ENCODE measurements around the gene MARK1. TPM values are rescaled to one million over a fixed set of nuclear protein-coding genes. Genes with fewer than 3 reads are reported as not detected.

The MARK1 gene
- total RNA-seq, 1 experiment from 2014 or later = 0.40 TPM

- Histone ChIP-seq H3K4me2 (ENCODE audit: low read length) (no peak overlapping the region), H3K4me1 (ENCODE audit: insufficient read depth, low read length) (no peaks in the 10 kb centered on the region), H3K4me3 (ENCODE audit: low read length) (no peak overlapping the region), H4K20me1 (ENCODE audit: low read length) (no peaks in the 10 kb centered on the region), H3K27me3 (ENCODE audit: low read length) (no peaks in the 10 kb centered on the region), H3K79me2 (ENCODE audit: low read length) (no peaks in the 10 kb centered on the region), H2AFZ (ENCODE audit: low read length) (no peak overlapping the region), H3K9me2 (replicated peaks; ENCODE audit: low read length) (no peaks in the 10 kb centered on the region), H3K9me3 (ENCODE audit: low read length) (no peaks in the 10 kb centered on the region), H3K9ac (ENCODE audit: low read length) (no peak overlapping the region), H3K27ac (ENCODE audit: low read length) (no peak overlapping the region), H3F3A (ENCODE audit: low read length, unreplicated experiment) (no peaks in the 10 kb centered on the region), H3K36me3 (ENCODE audit: low read depth, low read length) (no peaks in the 10 kb centered on the region)
- DNase-seq = no peak
- no peak for ATAC-seq
- ChIA-PET POLR2A (ENCODE audit: unreplicated experiment) (no interaction called here), CTCF (no interaction called here)
- intact Hi-C loops (cut with micrococcal nuclease) = no loop called here
- TF ChIP-seq EZH2 (IDR thresholded peaks at IDR 0.05; ENCODE audit: low read length, unreplicated experiment) (no peak), EZH2phosphoT487 (IDR thresholded peaks at IDR 0.05; ENCODE audit: borderline replicate concordance, low read length) (no peak)
- TF ChIP-seq, protein P1, sequence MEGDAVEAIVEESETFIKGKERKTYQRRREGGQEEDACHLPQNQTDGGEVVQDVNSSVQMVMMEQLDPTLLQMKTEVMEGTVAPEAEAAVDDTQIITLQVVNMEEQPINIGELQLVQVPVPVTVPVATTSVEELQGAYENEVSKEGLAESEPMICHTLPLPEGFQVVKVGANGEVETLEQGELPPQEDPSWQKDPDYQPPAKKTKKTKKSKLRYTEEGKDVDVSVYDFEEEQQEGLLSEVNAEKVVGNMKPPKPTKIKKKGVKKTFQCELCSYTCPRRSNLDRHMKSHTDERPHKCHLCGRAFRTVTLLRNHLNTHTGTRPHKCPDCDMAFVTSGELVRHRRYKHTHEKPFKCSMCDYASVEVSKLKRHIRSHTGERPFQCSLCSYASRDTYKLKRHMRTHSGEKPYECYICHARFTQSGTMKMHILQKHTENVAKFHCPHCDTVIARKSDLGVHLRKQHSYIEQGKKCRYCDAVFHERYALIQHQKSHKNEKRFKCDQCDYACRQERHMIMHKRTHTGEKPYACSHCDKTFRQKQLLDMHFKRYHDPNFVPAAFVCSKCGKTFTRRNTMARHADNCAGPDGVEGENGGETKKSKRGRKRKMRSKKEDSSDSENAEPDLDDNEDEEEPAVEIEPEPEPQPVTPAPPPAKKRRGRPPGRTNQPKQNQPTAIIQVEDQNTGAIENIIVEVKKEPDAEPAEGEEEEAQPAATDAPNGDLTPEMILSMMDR (conservative IDR thresholded peaks at IDR 0.05; ENCODE audit: low read depth, low read length) = no peak
- no TSS peak for BruUV-seq (replicated peaks)
Observed at GRCh38 chr1:220705782-220706181, 177.8 kb downstream of the MARK1 start.

GRCh38 chr1:220706480-220706879 lies 178.5 kb downstream of the MARK1 start:
- TF ChIP-seq, protein P1 (conservative IDR thresholded peaks at IDR 0.05; ENCODE audit: low read depth, low read length) = no peak
- TF ChIP-seq EZH2phosphoT487 (IDR thresholded peaks at IDR 0.05; ENCODE audit: borderline replicate concordance, low read length) (no peak), EZH2 (IDR thresholded peaks at IDR 0.05; ENCODE audit: low read length, unreplicated experiment) (no peak)
- BruUV-seq (replicated peaks) = no TSS peak
- no peaks in the 10 kb centered on the region for H3K4me1 ChIP-seq (ENCODE audit: insufficient read depth, low read length)
- H3K4me3 ChIP-seq (ENCODE audit: low read length) = no peak overlapping the region
- no peaks in the 10 kb centered on the region for H4K20me1 ChIP-seq (ENCODE audit: low read length)
- intact Hi-C loops (cut with micrococcal nuclease) = no loop called here
- CTCF ChIA-PET = no interaction called here
- H3F3A ChIP-seq (ENCODE audit: low read length, unreplicated experiment) = no peaks in the 10 kb centered on the region
- H3K27me3 ChIP-seq (ENCODE audit: low read length) = no peaks in the 10 kb centered on the region
- no peaks in the 10 kb centered on the region for H3K79me2 ChIP-seq (ENCODE audit: low read length)
- DNase-seq (no peak), ATAC-seq (no peak)
- no peak overlapping the region for H2AFZ ChIP-seq (ENCODE audit: low read length)
- H3K36me3 ChIP-seq (ENCODE audit: low read depth, low read length) = no peaks in the 10 kb centered on the region
- no peak overlapping the region for H3K4me2 ChIP-seq (ENCODE audit: low read length)
- H3K27ac ChIP-seq (ENCODE audit: low read length) = no peak overlapping the region
- no peak overlapping the region for H3K9ac ChIP-seq (ENCODE audit: low read length)
- no peaks in the 10 kb centered on the region for H3K9me3 ChIP-seq (ENCODE audit: low read length)
- H3K9me2 ChIP-seq (replicated peaks; ENCODE audit: low read length) = no peaks in the 10 kb centered on the region
- POLR2A ChIA-PET (ENCODE audit: unreplicated experiment) = no interaction called here

GRCh38 chr1:220707160-220707559 lies 179.2 kb downstream of the MARK1 start:
- no peak for TF ChIP-seq EZH2phosphoT487 (IDR thresholded peaks at IDR 0.05; ENCODE audit: borderline replicate concordance, low read length)
- TF ChIP-seq, protein P1 (conservative IDR thresholded peaks at IDR 0.05; ENCODE audit: low read depth, low read length) = no peak
- no peak for TF ChIP-seq EZH2 (IDR thresholded peaks at IDR 0.05; ENCODE audit: low read length, unreplicated experiment)
- Histone ChIP-seq H3F3A (ENCODE audit: low read length, unreplicated experiment) (no peaks in the 10 kb centered on the region), H3K27ac (ENCODE audit: low read length) (no peak overlapping the region), H3K36me3 (ENCODE audit: low read depth, low read length) (no peaks in the 10 kb centered on the region), H3K4me3 (ENCODE audit: low read length) (no peak overlapping the region), H4K20me1 (ENCODE audit: low read length) (no peaks in the 10 kb centered on the region), H3K27me3 (ENCODE audit: low read length) (no peaks in the 10 kb centered on the region), H3K4me2 (ENCODE audit: low read length) (no peak overlapping the region), H3K79me2 (ENCODE audit: low read length) (no peaks in the 10 kb centered on the region), H2AFZ (ENCODE audit: low read length) (no peak overlapping the region), H3K9me2 (replicated peaks; ENCODE audit: low read length) (no peaks in the 10 kb centered on the region), H3K9me3 (ENCODE audit: low read length) (no peaks in the 10 kb centered on the region), H3K9ac (ENCODE audit: low read length) (no peak overlapping the region), H3K4me1 (ENCODE audit: insufficient read depth, low read length) (no peaks in the 10 kb centered on the region)
- no TSS peak for BruUV-seq (replicated peaks)
- no peak for DNase-seq
- POLR2A ChIA-PET (ENCODE audit: unreplicated experiment) = no interaction called here
- no peak for ATAC-seq
- CTCF ChIA-PET = no interaction called here
- intact Hi-C loops (cut with micrococcal nuclease) = no loop called here
